H1 (cell line): ENCODE measurements around the gene STAT4. TPM values are rescaled to one million over a fixed set of nuclear protein-coding genes. Genes with fewer than 3 reads are reported as not detected.

Experiments used
- CTCF ChIA-PET: fragments of 300-600 bp; sonication (Branson Sonifier 250); formaldehyde crosslinking; loops from one replicate; lab custom pipeline; 2021; ENCODE audit not compliant: partially characterized antibody; lab: Charles Lee
- POLR2A ChIA-PET: fragments of 300-600 bp; sonication (Branson Sonifier 250); formaldehyde crosslinking; loops from one replicate; lab custom pipeline; 2021; ENCODE audit warnings: inconsistent platforms; ENCODE audit not compliant: partially characterized antibody; lab: Charles Lee
- DNase-seq, 2 experiments: peaks; one replicate each; pipeline versions ENCODE4 v3.0.0 to v3.0.0-alpha.2; 2010 to 2022; ENCODE audit warnings: low spot score in 2 of 2, low read depth in 1 of 2, mixed read lengths in 1 of 2
- FAIRE-seq: peaks from 2 replicates; lab custom pipeline; 2011; peaks lifted over from hg19 to GRCh38; lab: Jason Lieb, UNC
- H2AFZ ChIP-seq: 2 replicates; pipeline ENCODE4 v1.8.1; 2012; ENCODE audit warnings: low read length, inconsistent platforms
- H2AK5ac ChIP-seq: 2 replicates; pipeline ENCODE4 v1.6.1; 2013; ENCODE audit warnings: low read depth, low read length
- H2BK120ac ChIP-seq: replicated peaks from 2 replicates; pipeline ENCODE3; 2013; ENCODE audit warnings: low read depth, low read length, inconsistent platforms
- H2BK12ac ChIP-seq: 2 replicates; pipeline ENCODE4 v1.6.1; 2013; ENCODE audit warnings: low read depth, low read length
- H2BK15ac ChIP-seq: 2 replicates; pipeline ENCODE4 v1.6.1; 2013; ENCODE audit warnings: low read length
- H2BK20ac ChIP-seq: 2 replicates; pipeline ENCODE4 v1.6.1; 2013; ENCODE audit warnings: low read length
- H2BK5ac ChIP-seq: 2 replicates; pipeline ENCODE4 v1.6.1; 2013; ENCODE audit warnings: low read depth, low read length
- H3K14ac ChIP-seq: 2 replicates; pipeline ENCODE4 v1.6.1; 2013; ENCODE audit warnings: inconsistent platforms; ENCODE audit not compliant: insufficient read length
- H3K18ac ChIP-seq: 2 replicates; pipeline ENCODE4 v1.6.1; 2013; ENCODE audit warnings: low read length; ENCODE audit errors: extremely low read depth
- H3K23ac ChIP-seq: 2 replicates; pipeline ENCODE4 v1.6.1; 2013; ENCODE audit warnings: inconsistent platforms; ENCODE audit not compliant: insufficient read length
- H3K23me2 ChIP-seq: 2 replicates; pipeline ENCODE4 v1.6.1; 2013; ENCODE audit warnings: low read depth, low read length
- H3K27ac ChIP-seq: 2 replicates; pipeline ENCODE4 v1.6.1; 2011; ENCODE audit warnings: low read depth, low read length, inconsistent platforms
- H3K27me3 ChIP-seq, 4 experiments: replicated peaks in 1 of 4; 1 replicate in 1 of 4; 2 replicates in 3 of 4; pipeline versions ENCODE4 v1.6.1 to v1.8.1; 2011 to 2013; ENCODE audit warnings: low read length in 3 of 4, mild to moderate bottlenecking in 3 of 4, inconsistent platforms in 2 of 4, mixed read lengths in 2 of 4, moderate library complexity in 1 of 4; ENCODE audit not compliant: control insufficient read depth in 3 of 4, insufficient read depth in 3 of 4; ENCODE audit errors: extremely low read depth in 1 of 4
- H3K36me3 ChIP-seq, 4 experiments: 2 replicates each; pipeline versions ENCODE4 v1.6.1 to v1.8.1; 2011 to 2013; ENCODE audit warnings: mild to moderate bottlenecking in 4 of 4, low read length in 3 of 4, moderate library complexity in 2 of 4, control low read depth in 1 of 4, inconsistent platforms in 1 of 4; ENCODE audit not compliant: insufficient read depth in 4 of 4, control insufficient read depth in 2 of 4
- H3K4ac ChIP-seq: replicated peaks from 2 replicates; pipeline ENCODE3; 2013; ENCODE audit warnings: low read length, low read depth, mixed read lengths, inconsistent platforms; ENCODE audit not compliant: insufficient read length
- H3K4me1 ChIP-seq, 4 experiments: replicated peaks in 1 of 4; 1 replicate in 1 of 4; 2 replicates in 3 of 4; pipeline versions ENCODE4 v1.6.1 to v1.8.1; 2011 to 2013; ENCODE audit warnings: low read length in 3 of 4, inconsistent platforms in 2 of 4, mixed read lengths in 1 of 4; ENCODE audit not compliant: insufficient read depth in 4 of 4, control insufficient read depth in 3 of 4
- H3K4me2 ChIP-seq, 2 experiments: 2 replicates each; pipeline versions ENCODE4 v1.6.1 to v1.8.1; 2011 to 2013; ENCODE audit warnings: low read depth in 2 of 2, low read length in 2 of 2, control low read depth in 1 of 2, inconsistent platforms in 1 of 2, mild to moderate bottlenecking in 1 of 2; ENCODE audit not compliant: insufficient read depth in 1 of 2
- H3K4me3 ChIP-seq, 4 experiments: fragments of 200-600, 300-600 bp in 1 of 4; sonication (generic), shearing (Covaris generic), sonication (Bioruptor Twin) in 1 of 4; 2 replicates each; pipeline versions ENCODE4 v1.5.1 to v1.8.1; 2011 to 2016; ENCODE audit warnings: low read length in 4 of 4, low read depth in 3 of 4, control low read depth in 2 of 4, inconsistent platforms in 2 of 4, mild to moderate bottlenecking in 2 of 4, mixed read lengths in 1 of 4, moderate library complexity in 1 of 4; ENCODE audit not compliant: insufficient read depth in 2 of 4; ENCODE audit errors: extremely low read depth in 1 of 4
- H3K56ac ChIP-seq: replicated peaks from 2 replicates; pipeline ENCODE3; 2013; ENCODE audit warnings: low read depth, mild to moderate bottlenecking, mixed read lengths, low read length, inconsistent platforms; ENCODE audit not compliant: insufficient read length
- H3K79me1 ChIP-seq: 2 replicates; pipeline ENCODE4 v1.6.1; 2013; ENCODE audit warnings: low read depth, low read length, control low read depth
- H3K79me2 ChIP-seq, 2 experiments: 2 replicates each; pipeline versions ENCODE4 v1.6.1 to v1.8.1; 2012 to 2013; ENCODE audit warnings: low read length in 2 of 2, mild to moderate bottlenecking in 2 of 2, inconsistent platforms in 1 of 2; ENCODE audit not compliant: insufficient read depth in 2 of 2, control insufficient read depth in 1 of 2
- H3K9ac ChIP-seq, 4 experiments: replicated peaks in 1 of 4; 1 replicate in 1 of 4; 2 replicates in 3 of 4; pipeline versions ENCODE4 v1.6.1 to v1.8.1; 2011 to 2013; ENCODE audit warnings: low read depth in 3 of 4, low read length in 3 of 4, control low read depth in 2 of 4, mild to moderate bottlenecking in 2 of 4, moderate library complexity in 2 of 4, inconsistent platforms in 1 of 4; ENCODE audit errors: extremely low read depth in 1 of 4
- H3K9me3 ChIP-seq, 2 experiments: 2 replicates each; pipeline versions ENCODE4 v1.6.1 to v1.8.1; 2012 to 2013; ENCODE audit warnings: mild to moderate bottlenecking in 2 of 2, moderate library complexity in 2 of 2, control low read depth in 1 of 2, inconsistent platforms in 1 of 2, low read depth in 1 of 2, low read length in 1 of 2, mixed read lengths in 1 of 2; ENCODE audit not compliant: insufficient read depth in 2 of 2
- H4K20me1 ChIP-seq, 2 experiments: replicated peaks in 1 of 2; 2 replicates each; pipeline versions ENCODE3 to v1.8.1; 2011 to 2013; ENCODE audit warnings: inconsistent platforms in 2 of 2, low read length in 2 of 2, mild to moderate bottlenecking in 1 of 2; ENCODE audit not compliant: insufficient read depth in 2 of 2, control insufficient read depth in 1 of 2
- H4K5ac ChIP-seq: 2 replicates; pipeline ENCODE4 v1.6.1; 2013; ENCODE audit warnings: low read length, low read depth, mixed read lengths, inconsistent platforms; ENCODE audit not compliant: insufficient read length
- H4K8ac ChIP-seq: 2 replicates; pipeline ENCODE4 v1.8.0; 2013; ENCODE audit warnings: mild to moderate bottlenecking, moderate library complexity, low read length, inconsistent platforms; ENCODE audit not compliant: insufficient read depth; ENCODE audit errors: extremely low read depth
- H4K91ac ChIP-seq: replicated peaks from 2 replicates; pipeline ENCODE3; 2013; ENCODE audit warnings: low read length, mixed read lengths, inconsistent platforms; ENCODE audit not compliant: insufficient read length
- ASH2L ChIP-seq: fragments of 200-600, 300-600 bp; sonication (generic); IDR thresholded peaks from one replicate; pipeline ENCODE4 v1.7.1; 2017; ENCODE audit warnings: low read length
- ATF2 ChIP-seq: IDR thresholded peaks from 2 replicates; pipeline ENCODE4 v1.6.1; 2012; ENCODE audit warnings: low read length, inconsistent platforms
- BCL11A ChIP-seq, 2 experiments: IDR thresholded peaks; one replicate each; pipeline ENCODE4 v1.6.1; 2011; ENCODE audit warnings: low read depth in 2 of 2, low read length in 2 of 2, mild to moderate bottlenecking in 2 of 2
- CHD2 ChIP-seq: IDR thresholded peaks from 2 replicates; pipeline ENCODE4 v1.6.1; 2012; ENCODE audit warnings: low read length, improper control_type of control experiment
- CREB1 ChIP-seq: IDR thresholded peaks from 2 replicates; pipeline ENCODE4 v1.6.1; 2012; ENCODE audit warnings: inconsistent platforms
- CTBP2 ChIP-seq: IDR thresholded peaks from 2 replicates; pipeline ENCODE4 v1.7.0; 2011; ENCODE audit warnings: borderline replicate concordance, mild to moderate bottlenecking, moderate library complexity, mixed read lengths, low read length; ENCODE audit not compliant: insufficient read depth, insufficient read length
- KDM5A ChIP-seq: fragments of 200-600 bp; IDR thresholded peaks from 2 replicates; pipeline ENCODE4 v1.7.1; 2012; ENCODE audit warnings: mild to moderate bottlenecking, low read length, inconsistent platforms, mixed read lengths
- RXRA ChIP-seq: IDR thresholded peaks from 2 replicates; pipeline ENCODE4 v1.6.1; 2011; ENCODE audit warnings: low read depth, mild to moderate bottlenecking, low read length, moderate library complexity; ENCODE audit not compliant: insufficient read depth
- TCF12 ChIP-seq: IDR thresholded peaks from 2 replicates; pipeline ENCODE4 v1.6.1; 2011; ENCODE audit warnings: low read depth, mild to moderate bottlenecking, low read length
- WGBS, 2 experiments: shearing (Covaris generic) in 1 of 2; methylation state at CpG; one replicate each; pipeline versions ENCODE4 v1.1.6 to v1.1.7; 2013 to 2015; ENCODE audit warnings: low lambda C conversion rate in 2 of 2, mixed read lengths in 2 of 2, inconsistent platforms in 1 of 2, low coverage in 1 of 2, missing lambda C conversion rate in 1 of 2; ENCODE audit not compliant: insufficient replicate concordance in 2 of 2, insufficient coverage in 1 of 2, insufficient read length in 1 of 2; ENCODE audit errors: extremely low coverage in 1 of 2, missing lambda C conversion rate in 1 of 2; 5-methylcytosine and 5-hydroxymethylcytosine counted together
- polyA plus RNA-seq, 7 experiments: library from polyadenylated mRNA; depleted of rRNA in 3 of 7; stranded (reverse) in 5 of 7; unstranded in 2 of 7; fragments of >200 nt in 5 of 7; fragments of 200-250 nt in 2 of 7; gene quantifications; 1 replicate in 5 of 7; 2 replicates in 1 of 7; 4 replicates in 1 of 7; pipeline versions ENCODE4 v1.2.1 to v1.2.3, GENCODE V29; 2011 to 2013; ENCODE audit warnings: missing spikeins in 2 of 7, mixed read lengths in 2 of 7
- total RNA-seq: library from RNA; stranded (reverse); fragmentation: NEBNext Ultra II Directional; extraction: Animal tissue kit (Norgen Biotek cat#: 25700); gene quantifications from 2 replicates; pipeline ENCODE4 v1.2.1, GENCODE V29; 2021
- TF ChIP-seq, protein P1 (sequence below): IDR thresholded peaks from 2 replicates; pipeline ENCODE4 v1.6.1; 2012; ENCODE audit warnings: inconsistent platforms

STAT4 gene
- total and polyA plus RNA-seq, 2 of the 8 experiments (the other 6 are each of a cell fraction or from before 2014, with no cell fraction given) = 0.36 to 0.63 TPM

DNA sequence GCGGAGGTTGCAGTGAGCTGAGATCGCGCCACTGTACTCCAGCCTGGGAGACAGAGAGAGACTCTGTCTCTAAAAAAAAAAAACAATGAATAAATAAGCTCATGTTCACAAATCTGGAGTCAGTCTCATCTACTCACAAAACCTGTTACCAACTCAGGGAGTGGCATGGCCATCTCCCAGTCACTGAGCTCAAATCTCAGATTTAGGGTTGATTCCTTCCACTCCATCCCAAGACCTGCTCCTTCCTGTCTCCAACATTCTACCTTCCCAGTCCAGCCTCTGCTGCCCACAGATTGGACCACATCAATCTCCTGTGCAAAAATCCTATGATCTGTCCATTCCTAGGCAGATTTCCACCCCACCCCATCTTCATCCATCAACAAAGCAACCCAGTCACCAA lies 138.4 kb downstream of the STAT4 start:
- Histone ChIP-seq H4K20me1 (peaks cover 0 to 4% of the 10 kb centered on the region in 2 experiments), H3K14ac (no peak overlapping the region), H3K36me3 (peaks cover 0 to 24% (median 12%) of the 10 kb centered on the region in 4 experiments; a peak in 6 of 8 replicates), H3K9ac (no peak overlapping the region), H4K5ac (no peak overlapping the region), H2AFZ (no peak overlapping the region), H3K23ac (no peak overlapping the region), H3K4me3 (peak overlapping the region in 1 of 4 experiments; percentile 85; a peak in 1 of 8 replicates), H3K4ac (no peak overlapping the region), H3K4me1 (peaks cover 0 to 6% (median 1%) of the 10 kb centered on the region in 4 experiments; a peak in 3 of 7 replicates), H4K8ac (no peak overlapping the region), H3K27me3 (peaks cover 0 to 13% (median 6%) of the 10 kb centered on the region in 4 experiments; a peak in 4 of 7 replicates), H2BK15ac (no peak overlapping the region), H3K18ac (no peak overlapping the region), H3K56ac (no peak overlapping the region), H2AK5ac (no peak overlapping the region), H3K23me2 (peaks cover 12% of the 10 kb centered on the region), H3K4me2 (peak overlapping the region in 1 of 2 experiments; percentile 98; a peak in 1 of 4 replicates), H2BK12ac (no peak overlapping the region), H2BK120ac (no peak overlapping the region), H3K79me2 (peaks cover 3 to 19% of the 10 kb centered on the region in 2 experiments; a peak in 2 of 4 replicates), H3K27ac (no peak overlapping the region), H3K9me3 (no peaks in the 10 kb centered on the region), H2BK5ac (no peak overlapping the region), H3K79me1 (no peaks in the 10 kb centered on the region), H4K91ac (no peak overlapping the region), H2BK20ac (no peak overlapping the region)
- no peak for TF ChIP-seq CTBP2
- no peak for TF ChIP-seq CREB1
- TF ChIP-seq KDM5A = no peak
- no peak for TF ChIP-seq RXRA
- no peak for TF ChIP-seq TCF12
- no peak for TF ChIP-seq BCL11A (IDR thresholded peaks at IDR 0.05; ENCODE audit: low read depth in 2 of 2, low read length in 2 of 2)
- TF ChIP-seq ATF2 = no peak
- TF ChIP-seq, protein P1, sequence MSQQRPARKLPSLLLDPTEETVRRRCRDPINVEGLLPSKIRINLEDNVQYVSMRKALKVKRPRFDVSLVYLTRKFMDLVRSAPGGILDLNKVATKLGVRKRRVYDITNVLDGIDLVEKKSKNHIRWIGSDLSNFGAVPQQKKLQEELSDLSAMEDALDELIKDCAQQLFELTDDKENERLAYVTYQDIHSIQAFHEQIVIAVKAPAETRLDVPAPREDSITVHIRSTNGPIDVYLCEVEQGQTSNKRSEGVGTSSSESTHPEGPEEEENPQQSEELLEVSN = no peak
- no peak for TF ChIP-seq CHD2
- TF ChIP-seq ASH2L = no peak
- FAIRE-seq = no peak
- 100% methylated on average over 3 of the region's 3 CpGs; no CpG with 5 or more reads in 1 of the 2 experiments for WGBS, 2 experiments
- POLR2A ChIA-PET = interaction anchor here (1.3 kb wide), 2 partner anchors 8 to 131 kb away, joined by 3 to 4 read pairs; no protein-coding TSS in a partner anchor
- no peak for DNase-seq
- CTCF ChIA-PET = interaction anchor here (0.8 to 3.2 kb wide), 9 partner anchors 10 to 554 kb away, joined by 3 to 15 read pairs (median 6); no protein-coding TSS in a partner anchor
